ENCODE measurements around the gene SRP68. TPM values are rescaled to one million over a fixed set of nuclear protein-coding genes. Genes with fewer than 3 reads are reported as not detected.

SRP68 gene
- total RNA-seq, 1 donor from 2014 or later: 74.3 TPM

DNA sequence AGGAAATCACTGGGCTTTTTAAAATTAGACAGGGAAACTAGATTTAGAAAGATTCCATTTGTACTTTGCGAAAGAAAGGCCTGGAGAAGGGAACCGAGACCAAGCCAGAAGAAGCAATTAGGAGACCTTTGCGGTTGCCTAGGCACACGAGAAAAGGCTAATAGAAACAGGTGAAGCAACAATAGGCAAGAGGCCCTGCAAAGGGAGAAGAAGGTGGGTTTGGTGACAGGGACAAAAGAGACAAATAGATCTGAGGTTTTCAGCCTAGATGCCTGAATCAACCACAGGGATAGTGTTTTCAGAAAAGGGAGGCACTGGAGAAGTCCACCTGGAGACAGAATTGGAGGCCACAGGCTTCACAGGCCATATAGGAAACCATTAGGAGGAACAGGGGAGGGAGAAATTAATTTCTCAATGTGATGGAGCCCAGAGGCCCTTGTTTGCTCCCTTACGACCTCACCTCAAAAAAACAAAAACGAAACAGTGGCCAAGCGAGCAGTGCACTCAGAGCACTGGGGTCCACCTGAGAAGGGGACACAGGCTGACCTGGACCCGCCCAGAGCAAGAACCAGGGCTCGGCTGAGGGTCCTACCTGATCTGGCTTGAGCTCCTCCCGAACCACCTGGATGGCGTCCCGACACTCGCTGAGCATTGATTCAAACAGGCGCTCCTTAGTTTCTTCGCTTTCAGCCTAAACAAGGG, 22.3 kb downstream of the SRP68 start:
- H3K4me1 Mint-ChIP-seq (ENCODE audit: low read depth, unreplicated experiment): peaks cover 37% of the 10 kb centered on the region
- Histone ChIP-seq H3K4me3 (ENCODE audit: insufficient read depth, low read depth, low read length) (no peak overlapping the region), H3K9me3 (ENCODE audit: insufficient read depth, low read depth, low read length) (no peaks in the 10 kb centered on the region), H3K4me2 (ENCODE audit: low read length) (no peak overlapping the region), H3K9ac (ENCODE audit: low read length) (no peak overlapping the region), H2AFZ (ENCODE audit: low read depth, low read length) (no peak overlapping the region), H4K20me1 (ENCODE audit: insufficient read depth, low read length) (peaks cover 49% of the 10 kb centered on the region), H3K4me1 (ENCODE audit: insufficient read depth, low read length) (peaks cover 37% of the 10 kb centered on the region), H3K27ac (ENCODE audit: low read depth, low read length) (no peak overlapping the region), H3K36me3 (ENCODE audit: insufficient read depth, low read length) (peaks cover 29% of the 10 kb centered on the region), H3K27me3 (ENCODE audit: insufficient read depth, low read length) (no peaks in the 10 kb centered on the region), H3K79me2 (ENCODE audit: insufficient read depth, low read length) (peaks cover 19% of the 10 kb centered on the region)
- no peak overlapping the region for H3K27ac Mint-ChIP-seq (ENCODE audit: unreplicated experiment)
- peaks cover 34% of the 10 kb centered on the region for H3K36me3 Mint-ChIP-seq (ENCODE audit: low read depth, unreplicated experiment)
- FAIRE-seq (no peak), DNase-seq (ENCODE audit: low read depth) (no peak)
- TF ChIP-seq EZH2 (IDR thresholded peaks at IDR 0.05; ENCODE audit: insufficient read depth, low read length): no peak
- TF ChIP-seq, protein P1, sequence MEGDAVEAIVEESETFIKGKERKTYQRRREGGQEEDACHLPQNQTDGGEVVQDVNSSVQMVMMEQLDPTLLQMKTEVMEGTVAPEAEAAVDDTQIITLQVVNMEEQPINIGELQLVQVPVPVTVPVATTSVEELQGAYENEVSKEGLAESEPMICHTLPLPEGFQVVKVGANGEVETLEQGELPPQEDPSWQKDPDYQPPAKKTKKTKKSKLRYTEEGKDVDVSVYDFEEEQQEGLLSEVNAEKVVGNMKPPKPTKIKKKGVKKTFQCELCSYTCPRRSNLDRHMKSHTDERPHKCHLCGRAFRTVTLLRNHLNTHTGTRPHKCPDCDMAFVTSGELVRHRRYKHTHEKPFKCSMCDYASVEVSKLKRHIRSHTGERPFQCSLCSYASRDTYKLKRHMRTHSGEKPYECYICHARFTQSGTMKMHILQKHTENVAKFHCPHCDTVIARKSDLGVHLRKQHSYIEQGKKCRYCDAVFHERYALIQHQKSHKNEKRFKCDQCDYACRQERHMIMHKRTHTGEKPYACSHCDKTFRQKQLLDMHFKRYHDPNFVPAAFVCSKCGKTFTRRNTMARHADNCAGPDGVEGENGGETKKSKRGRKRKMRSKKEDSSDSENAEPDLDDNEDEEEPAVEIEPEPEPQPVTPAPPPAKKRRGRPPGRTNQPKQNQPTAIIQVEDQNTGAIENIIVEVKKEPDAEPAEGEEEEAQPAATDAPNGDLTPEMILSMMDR (IDR thresholded peaks at IDR 0.05; ENCODE audit: insufficient read depth, low read depth, low read length): no peak
- no peaks in the 10 kb centered on the region for H3K27me3 Mint-ChIP-seq (ENCODE audit: low read depth, unreplicated experiment)
- no peaks in the 10 kb centered on the region for H3K9me3 Mint-ChIP-seq (ENCODE audit: unreplicated experiment)
- no peak overlapping the region for H3K4me3 Mint-ChIP-seq (ENCODE audit: unreplicated experiment)

DNA sequence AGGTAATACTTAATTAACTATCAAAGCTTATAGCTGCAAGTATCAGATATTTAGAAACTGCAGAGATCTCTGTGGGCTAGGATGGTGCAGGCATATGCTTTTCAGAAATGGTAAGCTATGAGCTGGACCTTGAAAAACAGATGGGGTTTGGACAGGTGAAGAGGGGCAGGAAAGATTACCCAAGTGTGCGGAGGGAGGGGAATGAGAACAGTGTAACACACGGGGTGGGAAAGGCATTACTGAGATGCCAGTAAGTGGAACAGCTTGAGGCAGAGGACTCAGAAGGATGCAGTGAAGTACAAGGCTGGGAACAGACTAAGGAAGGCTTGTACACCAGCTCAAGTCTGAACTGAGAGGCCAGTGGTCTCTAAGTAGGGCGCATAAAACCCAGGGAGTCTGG, 23.1 kb downstream of the SRP68 start:
- H3K27me3 ChIP-seq (ENCODE audit: insufficient read depth, low read length): no peaks in the 10 kb centered on the region
- H3K27me3 Mint-ChIP-seq (ENCODE audit: low read depth, unreplicated experiment): no peaks in the 10 kb centered on the region
- no peak for TF ChIP-seq EZH2 (IDR thresholded peaks at IDR 0.05; ENCODE audit: insufficient read depth, low read length)
- TF ChIP-seq, protein P1 (IDR thresholded peaks at IDR 0.05; ENCODE audit: insufficient read depth, low read depth, low read length): no peak
- no peak overlapping the region for H3K4me3 Mint-ChIP-seq (ENCODE audit: unreplicated experiment)
- peaks cover 36% of the 10 kb centered on the region for H3K36me3 ChIP-seq (ENCODE audit: insufficient read depth, low read length)
- peak overlapping the region; percentile 30 for H3K27ac ChIP-seq (ENCODE audit: low read depth, low read length)
- H3K4me3 ChIP-seq (ENCODE audit: insufficient read depth, low read depth, low read length): no peak overlapping the region
- peaks cover 37% of the 10 kb centered on the region for H3K36me3 Mint-ChIP-seq (ENCODE audit: low read depth, unreplicated experiment)
- peaks cover 37% of the 10 kb centered on the region for H3K4me1 Mint-ChIP-seq (ENCODE audit: low read depth, unreplicated experiment)
- DNase-seq (ENCODE audit: low read depth): no peak
- H3K9ac ChIP-seq (ENCODE audit: low read length): no peak overlapping the region
- H3K27ac Mint-ChIP-seq (ENCODE audit: unreplicated experiment): peak overlapping the region; percentile 16
- peaks cover 34% of the 10 kb centered on the region for H3K4me1 ChIP-seq (ENCODE audit: insufficient read depth, low read length)
- FAIRE-seq: no peak
- H3K79me2 ChIP-seq (ENCODE audit: insufficient read depth, low read length): peaks cover 19% of the 10 kb centered on the region
- H2AFZ ChIP-seq (ENCODE audit: low read depth, low read length): no peak overlapping the region
- no peaks in the 10 kb centered on the region for H3K9me3 Mint-ChIP-seq (ENCODE audit: unreplicated experiment)
- H3K9me3 ChIP-seq (ENCODE audit: insufficient read depth, low read depth, low read length): no peaks in the 10 kb centered on the region
- H3K4me2 ChIP-seq (ENCODE audit: low read length): no peak overlapping the region
- peaks cover 55% of the 10 kb centered on the region for H4K20me1 ChIP-seq (ENCODE audit: insufficient read depth, low read length)

GRCh38 chr17:76048711-76049110, 23.6 kb downstream of the SRP68 start:
- peaks cover 19% of the 10 kb centered on the region for H3K79me2 ChIP-seq (ENCODE audit: insufficient read depth, low read length)
- FAIRE-seq (no peak), DNase-seq (ENCODE audit: low read depth) (peak; percentile 56)
- H3K4me3 Mint-ChIP-seq (ENCODE audit: unreplicated experiment): no peak overlapping the region
- H3K27ac ChIP-seq (ENCODE audit: low read depth, low read length): peak overlapping the region; percentile 30
- H2AFZ ChIP-seq (ENCODE audit: low read depth, low read length): no peak overlapping the region
- H3K27me3 ChIP-seq (ENCODE audit: insufficient read depth, low read length): no peaks in the 10 kb centered on the region
- H4K20me1 ChIP-seq (ENCODE audit: insufficient read depth, low read length): peaks cover 55% of the 10 kb centered on the region
- H3K36me3 ChIP-seq (ENCODE audit: insufficient read depth, low read length): peaks cover 41% of the 10 kb centered on the region
- H3K9me3 ChIP-seq (ENCODE audit: insufficient read depth, low read depth, low read length): no peaks in the 10 kb centered on the region
- H3K4me1 ChIP-seq (ENCODE audit: insufficient read depth, low read length): peaks cover 29% of the 10 kb centered on the region
- H3K4me3 ChIP-seq (ENCODE audit: insufficient read depth, low read depth, low read length): no peak overlapping the region
- no peak for TF ChIP-seq EZH2 (IDR thresholded peaks at IDR 0.05; ENCODE audit: insufficient read depth, low read length)
- TF ChIP-seq, protein P1 (IDR thresholded peaks at IDR 0.05; ENCODE audit: insufficient read depth, low read depth, low read length): no peak
- peak overlapping the region; percentile 16 for H3K27ac Mint-ChIP-seq (ENCODE audit: unreplicated experiment)
- H3K9me3 Mint-ChIP-seq (ENCODE audit: unreplicated experiment): no peaks in the 10 kb centered on the region
- peaks cover 36% of the 10 kb centered on the region for H3K36me3 Mint-ChIP-seq (ENCODE audit: low read depth, unreplicated experiment)
- H3K27me3 Mint-ChIP-seq (ENCODE audit: low read depth, unreplicated experiment): no peaks in the 10 kb centered on the region
- no peak overlapping the region for H3K9ac ChIP-seq (ENCODE audit: low read length)
- peak overlapping the region; percentile 2 for H3K4me2 ChIP-seq (ENCODE audit: low read length)
- peaks cover 31% of the 10 kb centered on the region for H3K4me1 Mint-ChIP-seq (ENCODE audit: low read depth, unreplicated experiment)

Measured in astrocyte (in vitro differentiated cells and primary cell).